ENCODE data around the gene WFIKKN1. TPM values are rescaled to one million over a fixed set of nuclear protein-coding genes. Genes with fewer than 3 reads are reported as not detected.

The WFIKKN1 gene
- total RNA-seq, 1 donor from 2014 or later = 1.7 TPM

Other genes starting within 250 kb of the WFIKKN1 start
- gene PGAP6, start 249.0 kb upstream of the WFIKKN1 start, total RNA-seq = 85.7 TPM
- 105 TPM for gene NME4, start 233.8 kb upstream of the WFIKKN1 start, total RNA-seq
- 36.8 TPM for gene DECR2, start 229.1 kb upstream of the WFIKKN1 start, total RNA-seq
- gene RAB11FIP3, start 205.3 kb upstream of the WFIKKN1 start, total RNA-seq = 58.5 TPM
- gene CAPN15, start 103.3 kb upstream of the WFIKKN1 start, total RNA-seq = 75.4 TPM
- gene PRR35, start 70.6 kb upstream of the WFIKKN1 start, total RNA-seq = not detected
- 1.2 TPM for gene NHLRC4, start 64.0 kb upstream of the WFIKKN1 start, total RNA-seq
- 117 TPM for gene PIGQ, start 61.0 kb upstream of the WFIKKN1 start, total RNA-seq
- 33.1 TPM for gene RAB40C, start 40.9 kb upstream of the WFIKKN1 start, total RNA-seq
- 69.3 TPM for gene METTL26, start 5.3 kb downstream of the WFIKKN1 start, total RNA-seq
- 67.6 TPM for gene MCRIP2, start 10.8 kb downstream of the WFIKKN1 start, total RNA-seq
- 62.4 TPM for gene WDR90, start 18.4 kb downstream of the WFIKKN1 start, total RNA-seq
- 125 TPM for gene RHOT2, start 37.1 kb downstream of the WFIKKN1 start, total RNA-seq
- gene RHBDL1, start 44.7 kb downstream of the WFIKKN1 start, total RNA-seq = 5.5 TPM
- gene STUB1, start 49.4 kb downstream of the WFIKKN1 start, total RNA-seq = 125 TPM
- 66.7 TPM for gene JMJD8, start 53.3 kb downstream of the WFIKKN1 start, total RNA-seq
- 14.8 TPM for gene WDR24, start 59.4 kb downstream of the WFIKKN1 start, total RNA-seq
- 0.78 TPM for gene FBXL16, start 74.8 kb downstream of the WFIKKN1 start, total RNA-seq
- gene METRN, start 84.1 kb downstream of the WFIKKN1 start, total RNA-seq = 62.0 TPM
- 54.7 TPM for gene ANTKMT, start 90.2 kb downstream of the WFIKKN1 start, total RNA-seq
- 3.3 TPM for gene CCDC78, start 95.5 kb downstream of the WFIKKN1 start, total RNA-seq
- 13.4 TPM for gene HAGHL, start 96.1 kb downstream of the WFIKKN1 start, total RNA-seq
- 47.1 TPM for gene CIAO3, start 110.0 kb downstream of the WFIKKN1 start, total RNA-seq
- 53.1 TPM for gene MSLN, start 129.7 kb downstream of the WFIKKN1 start, total RNA-seq
- gene RPUSD1, start 157.4 kb downstream of the WFIKKN1 start, total RNA-seq = 18.5 TPM
- 17.3 TPM for gene CHTF18, start 157.6 kb downstream of the WFIKKN1 start, total RNA-seq
- not detected for gene GNG13, start 169.7 kb downstream of the WFIKKN1 start, total RNA-seq

All from mucosa of gallbladder (tissue), 1 donor.